Measurements from ENCODE around the gene EHD3.

GRCh38 chr2:31231571-31232302, 2.2 kb upstream of the EHD3 start:
- no peak for TF ChIP-seq POLR2A (IDR thresholded peaks at IDR 0.05; ENCODE audit: low read length)
- no peak for TF ChIP-seq GATA1 (IDR thresholded peaks at IDR 0.05; ENCODE audit: low read depth, low read length)
